ENCODE results near the gene GVQW3.
"Not testable (repeated sequence)": the region's sequence is repeated elsewhere in the genome, so short reads cannot be mapped to it uniquely, and the experiment has no call there.

GVQW3 gene

DNA sequence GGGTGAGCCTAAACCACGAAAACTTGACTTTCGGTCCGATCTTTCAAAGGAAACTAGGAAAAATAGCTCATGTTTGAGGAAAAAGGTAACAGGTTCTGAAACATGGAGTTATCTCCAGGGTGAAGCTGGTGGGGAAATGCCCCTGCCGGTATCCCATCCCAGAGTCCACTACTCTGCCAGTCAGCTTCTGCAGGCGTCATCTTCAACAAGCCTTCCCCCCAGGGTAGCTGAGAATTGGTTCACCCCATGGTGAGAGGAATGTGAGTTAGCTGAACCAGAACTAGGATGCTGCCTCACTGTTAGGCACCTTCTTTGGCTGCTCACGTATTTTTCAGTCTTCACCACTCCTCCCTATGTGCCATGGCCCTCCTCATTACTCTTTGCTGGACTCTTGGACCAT lies 1.1 kb downstream of the GVQW3 start:
- in situ Hi-C loops (cut with MboI; ENCODE audit: low sequenced_read_pairs), result no loop called here

DNA sequence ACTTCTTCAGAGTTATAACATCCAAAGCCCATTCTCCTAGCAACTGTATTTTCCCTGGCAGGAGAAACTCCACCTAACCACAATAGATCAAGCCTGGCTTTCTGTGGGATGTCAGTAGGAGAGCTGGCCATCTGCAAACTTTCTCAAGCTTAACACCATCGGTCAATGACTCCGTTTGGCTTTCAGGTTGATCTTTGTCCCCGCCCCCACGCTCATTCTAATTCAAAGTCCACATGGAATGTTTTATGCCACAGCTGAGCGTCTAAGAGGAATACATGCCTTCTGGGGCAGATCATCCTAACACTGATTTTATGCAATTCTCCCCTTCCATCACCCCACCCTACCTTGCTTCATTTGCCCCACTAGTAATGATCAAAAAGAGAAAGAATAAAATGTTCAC lies 4.8 kb downstream of the GVQW3 start:
- in situ Hi-C loops (cut with MboI; ENCODE audit: low sequenced_read_pairs), result no loop called here

DNA sequence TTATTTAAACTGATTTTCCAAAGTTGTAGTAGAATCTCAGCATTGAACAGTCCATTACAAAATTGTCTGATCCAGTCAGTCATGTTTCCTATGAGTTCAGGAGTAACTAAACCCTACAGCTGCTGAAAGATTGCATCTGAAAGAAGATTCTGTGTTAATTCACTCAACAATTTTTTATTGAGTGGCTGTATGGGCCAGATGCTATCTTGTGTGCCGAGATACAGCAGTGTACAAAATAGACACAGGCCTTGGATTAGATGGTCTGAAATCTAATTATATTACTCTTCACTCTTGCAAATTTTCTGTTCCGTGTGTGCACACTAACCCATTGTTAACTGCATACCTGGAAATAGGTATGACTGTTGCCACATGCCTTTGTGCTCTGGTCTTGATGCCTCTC lies 7.3 kb downstream of the GVQW3 start:
- in situ Hi-C loops (cut with MboI; ENCODE audit: low sequenced_read_pairs), result no loop called here

DNA sequence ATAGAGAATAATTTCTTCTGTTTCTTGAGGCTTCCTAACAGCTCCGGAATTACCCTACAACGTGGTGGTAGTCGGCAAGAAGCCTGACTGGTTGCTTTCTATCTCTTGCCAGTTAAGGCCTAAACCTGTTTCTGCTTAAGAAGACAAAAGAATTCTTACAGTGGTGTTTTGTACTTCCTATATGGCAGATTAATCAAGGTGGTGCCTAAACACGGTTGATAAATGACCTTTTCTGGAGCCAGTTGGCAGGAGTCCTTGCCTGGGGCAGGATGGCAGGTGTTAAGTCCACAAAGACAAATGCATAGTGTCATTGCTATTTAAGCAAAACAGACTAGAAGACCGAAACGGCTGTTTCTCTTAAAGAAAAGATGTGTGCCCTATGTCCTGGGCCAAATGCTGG lies 9.9 kb downstream of the GVQW3 start:
- in situ Hi-C loops (cut with MboI; ENCODE audit: low sequenced_read_pairs), result no loop called here

DNA sequence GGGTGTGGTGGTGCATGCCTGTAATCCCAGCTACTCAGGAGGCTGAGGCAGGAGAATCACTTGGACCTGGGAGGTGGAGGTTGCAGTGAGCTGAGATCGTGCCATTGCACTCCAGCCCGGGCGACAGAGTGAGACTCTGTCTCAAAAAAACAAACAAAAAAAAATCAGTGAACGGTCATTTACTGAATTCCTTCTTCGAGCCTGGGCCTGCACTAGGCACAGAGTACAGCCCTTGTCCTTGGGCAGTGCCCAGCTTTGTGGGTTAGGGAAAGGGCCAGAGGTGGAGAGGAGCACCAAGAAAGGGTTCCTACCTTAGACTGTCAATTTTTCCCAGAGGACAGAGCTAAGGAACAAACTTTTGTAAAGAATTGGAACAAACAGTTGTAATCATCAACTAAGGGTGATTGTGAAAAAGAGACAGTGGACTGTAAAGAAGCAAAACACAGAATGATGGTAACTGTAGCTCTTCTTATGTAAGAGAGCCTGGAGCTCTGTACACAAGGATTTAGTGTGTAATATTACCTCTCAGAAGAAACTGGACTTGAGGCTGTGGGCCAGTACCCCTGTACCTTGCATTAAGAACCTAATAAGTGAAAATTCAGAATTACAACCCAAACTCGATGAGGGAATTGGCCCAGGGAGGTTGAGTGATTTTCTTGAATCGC lies 10.8 kb downstream of the GVQW3 start:
- in situ Hi-C loops (cut with MboI; ENCODE audit: low sequenced_read_pairs), result no loop called here

DNA sequence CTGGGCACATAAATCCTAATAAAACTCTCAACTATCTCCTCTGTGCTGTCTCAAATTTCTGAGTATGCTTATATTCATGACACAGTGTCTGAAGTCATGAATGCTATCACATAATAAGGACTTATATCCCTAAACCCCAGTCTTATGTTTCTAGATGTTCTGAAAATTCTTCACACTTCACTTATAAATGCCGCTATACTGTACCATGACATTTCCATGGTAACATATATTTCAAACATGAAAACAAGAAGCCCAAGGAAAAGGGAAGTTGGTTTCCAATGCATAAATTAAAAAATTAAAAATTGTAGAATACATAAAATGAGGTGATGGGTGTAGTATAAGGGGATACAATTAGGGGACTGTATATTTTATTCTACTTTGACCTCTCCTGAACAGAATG lies 11.7 kb downstream of the GVQW3 start:
- in situ Hi-C loops (cut with MboI; ENCODE audit: low sequenced_read_pairs), result no loop called here

DNA sequence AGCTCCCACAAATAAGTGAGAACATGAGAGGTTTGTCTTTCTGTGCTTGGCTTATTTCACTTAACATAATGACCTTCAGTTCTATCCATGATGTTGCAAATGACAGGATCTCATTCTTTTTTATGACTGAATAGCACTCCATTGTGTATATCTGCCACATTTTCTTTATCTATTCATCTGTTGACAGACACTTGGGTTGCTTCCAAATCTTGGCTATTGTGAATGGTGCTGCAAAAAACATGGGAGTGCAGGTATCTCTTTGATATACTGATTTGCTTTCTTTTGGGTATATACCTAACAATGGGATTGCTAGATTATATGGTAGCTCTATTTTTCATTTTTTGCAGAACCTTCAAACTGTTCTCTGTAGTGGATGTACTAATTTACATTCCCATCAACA lies 13.3 kb downstream of the GVQW3 start:
- in situ Hi-C loops (cut with MboI; ENCODE audit: low sequenced_read_pairs), result no loop called here

DNA sequence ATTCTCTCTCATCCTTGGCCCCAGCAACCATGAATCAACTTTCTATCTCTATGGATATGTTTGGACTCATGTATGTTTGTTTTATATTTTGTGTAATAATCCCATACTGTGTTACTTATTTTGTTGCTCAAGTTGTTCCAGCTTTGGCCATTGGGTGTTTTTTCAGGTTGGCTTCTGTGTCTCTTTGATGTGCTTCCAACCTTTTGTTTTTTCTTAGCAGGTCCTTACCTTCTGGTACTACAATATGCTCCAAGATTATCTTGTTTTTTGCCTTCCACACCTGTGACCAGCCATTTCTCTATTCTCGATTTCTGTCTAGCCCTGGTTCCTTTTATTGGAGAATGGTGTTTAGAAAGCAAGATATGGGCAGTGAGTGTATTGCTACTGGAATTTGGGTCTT lies 14.2 kb downstream of the GVQW3 start:
- in situ Hi-C loops (cut with MboI; ENCODE audit: low sequenced_read_pairs), result no loop called here

DNA sequence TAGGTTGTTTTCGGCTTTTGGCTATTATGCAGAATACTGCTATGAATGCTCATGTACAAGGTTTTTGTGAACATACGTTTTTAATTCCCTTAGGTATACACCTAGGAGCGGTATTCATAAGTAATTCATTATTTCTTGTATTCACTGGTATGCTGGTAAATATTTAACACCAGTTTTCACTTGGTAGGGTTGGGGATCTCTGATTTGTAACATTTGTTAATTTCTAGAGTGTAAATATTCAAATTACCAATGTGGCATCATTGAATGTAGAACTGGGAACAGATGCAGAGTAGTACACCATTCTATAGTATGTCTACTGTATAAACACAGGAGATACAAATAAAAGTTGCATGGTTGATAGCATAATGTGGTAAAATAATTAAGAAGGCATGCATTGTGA lies 16.3 kb downstream of the GVQW3 start:
- in situ Hi-C loops (cut with MboI; ENCODE audit: low sequenced_read_pairs), result no loop called here

DNA sequence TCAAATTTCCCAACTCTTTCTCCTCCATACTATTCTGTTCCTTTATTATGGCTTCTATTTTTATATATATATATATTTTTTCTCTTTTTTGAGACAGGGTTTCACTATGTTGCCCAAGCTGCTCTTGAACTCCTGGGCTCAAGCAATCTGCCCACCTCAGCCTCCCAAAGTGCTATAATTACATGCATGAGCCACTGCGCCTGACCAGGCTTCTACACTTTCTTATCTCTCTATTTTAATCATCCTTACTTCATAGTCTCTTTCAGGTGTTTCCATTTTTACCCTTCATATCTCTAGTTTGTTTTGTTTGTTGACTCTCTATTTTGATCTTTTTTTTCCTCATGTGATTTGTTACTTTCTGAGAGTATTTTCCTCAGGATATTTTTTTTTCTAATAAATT lies 19.8 kb downstream of the GVQW3 start:
- in situ Hi-C loops (cut with MboI; ENCODE audit: low sequenced_read_pairs), result no loop called here

DNA sequence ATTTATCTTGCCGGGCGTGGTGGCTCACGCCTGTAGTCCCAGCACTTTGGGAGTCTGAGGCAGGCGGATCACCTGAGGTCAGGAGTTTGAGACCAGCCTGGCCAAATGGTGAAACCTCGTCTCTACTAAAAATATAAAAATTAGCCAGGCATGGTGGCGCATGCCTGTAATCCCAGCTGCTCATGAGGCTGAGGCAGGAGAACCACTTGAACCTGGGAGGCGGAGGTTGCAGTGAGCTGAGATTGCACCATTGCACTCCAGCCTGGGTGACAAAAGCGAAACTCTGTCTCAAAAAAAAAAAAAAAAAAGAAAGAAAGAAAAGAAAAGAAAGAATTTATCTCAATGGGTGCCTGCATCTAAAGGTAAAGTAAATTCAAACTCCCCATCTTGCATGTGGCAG lies 20.4 kb downstream of the GVQW3 start:
- in situ Hi-C loops (cut with MboI; ENCODE audit: low sequenced_read_pairs), result not testable (repeated sequence)

DNA sequence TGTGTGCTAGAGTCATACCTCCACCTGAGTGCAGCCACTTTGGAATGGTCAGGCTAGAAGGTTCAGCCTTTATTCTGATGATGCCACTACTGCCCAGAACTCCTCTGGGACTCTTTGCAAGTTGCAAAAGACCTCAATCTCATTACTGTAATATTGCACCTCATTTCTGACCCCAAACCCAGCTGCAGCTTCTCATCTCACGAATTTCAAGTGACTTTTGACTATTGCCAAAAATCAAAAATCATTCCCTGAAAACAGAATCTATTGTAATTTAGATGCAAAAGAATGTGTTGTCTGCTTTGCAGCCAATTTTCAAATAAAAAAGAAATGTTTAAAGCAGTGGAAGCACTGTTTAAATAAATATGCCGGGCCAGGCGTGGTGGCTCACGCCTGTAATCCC lies 25.2 kb downstream of the GVQW3 start:
- in situ Hi-C loops (cut with MboI; ENCODE audit: low sequenced_read_pairs), result no loop called here

DNA sequence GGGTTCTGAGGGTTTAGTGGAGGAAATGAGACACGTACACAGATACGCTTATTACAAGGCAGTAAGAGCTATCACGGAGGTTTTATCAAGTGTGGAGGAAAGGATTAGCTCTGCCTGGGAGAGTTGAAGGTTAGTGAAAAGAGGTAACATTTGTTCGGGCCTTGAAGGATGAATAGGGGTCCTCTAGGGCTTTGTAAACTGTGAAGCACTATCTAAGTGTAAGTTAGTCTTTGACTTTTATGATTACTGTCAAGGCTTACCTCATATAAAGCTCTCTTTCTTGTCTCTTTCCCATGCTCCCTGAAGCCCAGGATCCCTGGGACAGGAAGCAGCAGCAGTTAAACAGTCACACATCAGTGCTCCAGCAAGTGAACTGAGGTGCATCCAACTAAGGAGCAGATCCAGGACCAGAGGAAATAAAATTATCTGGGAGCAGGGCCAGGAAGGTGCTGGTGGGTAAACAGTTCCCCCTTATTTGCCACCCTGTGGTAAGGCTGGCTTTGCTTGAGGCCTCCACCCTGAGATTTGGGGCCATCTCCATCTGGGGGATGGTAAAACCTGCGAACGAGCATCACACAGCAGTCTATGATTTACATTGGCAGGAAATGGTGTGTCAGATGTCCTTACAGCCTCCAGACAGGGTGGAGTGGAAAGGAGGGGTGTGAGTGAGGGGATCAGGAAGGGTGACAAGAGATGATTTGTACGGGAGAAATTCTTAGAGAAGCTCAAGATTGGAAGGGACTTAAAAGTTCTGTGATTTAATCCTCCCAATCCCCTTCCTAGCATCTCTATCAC lies 27.2 kb downstream of the GVQW3 start:
- in situ Hi-C loops (cut with MboI; ENCODE audit: low sequenced_read_pairs), result no loop called here

DNA sequence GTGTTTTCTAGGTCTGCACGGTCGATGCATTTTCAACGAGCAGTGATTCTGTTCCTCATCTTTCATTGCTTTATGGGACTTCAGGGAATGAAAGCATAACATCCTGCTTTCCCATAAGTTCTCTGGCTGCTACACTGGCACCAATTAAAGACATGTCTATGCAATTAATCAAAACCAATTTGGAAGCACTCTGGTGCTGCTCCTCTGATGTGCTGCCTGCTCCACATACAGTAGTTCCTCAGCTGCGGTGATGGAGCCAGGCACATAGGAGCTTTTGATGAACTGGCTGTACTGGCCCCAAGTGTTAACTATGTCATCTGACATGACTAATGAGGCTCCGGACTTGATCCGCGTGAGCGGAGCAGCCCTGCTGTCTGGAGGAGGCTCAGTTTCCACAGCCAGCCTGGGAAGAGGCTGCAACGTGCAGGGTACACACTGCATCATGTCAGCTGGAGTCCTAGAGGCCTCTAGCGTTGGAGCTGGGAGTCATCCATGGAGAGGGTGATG lies 29.8 kb downstream of the GVQW3 start:
- in situ Hi-C loops (cut with MboI; ENCODE audit: low sequenced_read_pairs), result no loop called here

DNA sequence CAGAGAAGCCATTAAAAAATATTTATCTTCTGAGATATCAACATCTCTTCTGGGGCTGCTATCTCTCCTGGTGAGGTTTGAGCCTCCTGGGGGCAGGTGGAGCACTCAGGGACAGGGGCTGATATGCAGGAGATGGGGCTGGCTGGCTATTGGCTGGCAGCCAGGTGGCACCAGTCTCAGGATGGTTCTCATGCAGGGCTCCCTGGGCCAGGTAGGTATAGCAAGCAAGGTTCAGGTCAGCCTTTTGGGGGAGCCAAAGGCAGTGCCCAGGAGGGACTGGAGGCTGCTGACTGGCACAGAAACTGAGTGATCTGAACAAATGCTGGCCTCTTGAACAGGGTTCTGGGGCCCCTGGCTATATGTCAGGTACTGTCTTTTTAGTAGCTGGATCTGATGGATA lies 34.0 kb downstream of the GVQW3 start:
- in situ Hi-C loops (cut with MboI; ENCODE audit: low sequenced_read_pairs), result no loop called here

DNA sequence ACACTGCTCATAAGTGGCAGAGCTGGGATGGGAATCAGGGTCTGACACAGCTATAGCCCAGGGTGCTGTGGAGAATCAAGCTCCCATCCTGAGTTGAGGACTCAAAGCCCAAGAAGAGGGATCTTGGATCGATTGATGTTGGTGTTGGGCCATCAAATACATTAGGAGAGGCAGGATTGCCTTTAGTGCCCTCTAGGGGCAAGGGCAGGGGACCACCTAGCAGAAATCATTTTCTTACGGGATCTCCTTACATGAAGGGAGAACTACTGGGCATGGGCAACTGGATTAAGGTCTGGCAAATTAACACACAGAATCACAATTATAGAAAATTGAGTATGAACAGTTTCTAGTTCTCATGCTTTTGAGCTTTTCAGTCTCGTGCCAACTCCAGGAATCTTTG lies 38.8 kb downstream of the GVQW3 start:
- in situ Hi-C loops (cut with MboI; ENCODE audit: low sequenced_read_pairs), result no loop called here

DNA sequence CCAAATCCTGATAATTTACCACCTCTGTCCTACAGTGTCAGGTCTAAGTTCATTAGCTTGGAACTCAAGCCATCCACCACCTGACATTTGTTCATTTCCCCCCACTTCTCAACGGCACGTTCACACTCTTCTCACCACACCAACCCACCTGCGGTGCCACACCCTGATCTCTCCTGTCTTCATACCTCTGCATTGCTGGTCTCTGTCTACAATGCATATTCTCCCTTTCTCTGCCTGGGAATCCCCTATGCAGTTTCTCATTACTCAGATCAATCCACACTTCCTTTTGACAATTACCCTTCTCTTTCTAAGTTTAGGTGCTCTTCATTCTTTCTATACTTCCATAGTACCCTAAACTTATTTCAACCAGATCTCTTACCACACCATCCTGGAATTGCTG lies 43.3 kb downstream of the GVQW3 start:
- in situ Hi-C loops (cut with MboI; ENCODE audit: low sequenced_read_pairs), result no loop called here

DNA sequence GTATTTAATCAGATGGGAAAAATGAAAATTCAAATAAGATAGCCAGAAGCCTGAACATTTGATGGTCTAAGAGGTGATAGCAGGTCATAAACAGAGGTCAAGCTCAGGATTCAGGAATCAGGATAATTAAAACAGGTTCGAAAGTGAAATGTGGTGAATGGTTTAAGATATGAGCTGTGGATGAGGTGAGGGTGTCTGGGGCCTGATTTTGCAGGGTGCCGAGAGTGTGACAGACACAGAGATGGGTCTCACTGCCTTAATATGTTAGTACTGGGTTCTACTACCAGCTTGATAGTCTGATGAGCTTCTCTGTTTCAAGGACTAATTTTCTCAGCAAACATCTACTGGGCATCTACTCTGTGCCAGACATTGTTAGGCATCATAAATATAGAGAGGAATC lies 43.8 kb downstream of the GVQW3 start:
- in situ Hi-C loops (cut with MboI; ENCODE audit: low sequenced_read_pairs), result no loop called here

DNA sequence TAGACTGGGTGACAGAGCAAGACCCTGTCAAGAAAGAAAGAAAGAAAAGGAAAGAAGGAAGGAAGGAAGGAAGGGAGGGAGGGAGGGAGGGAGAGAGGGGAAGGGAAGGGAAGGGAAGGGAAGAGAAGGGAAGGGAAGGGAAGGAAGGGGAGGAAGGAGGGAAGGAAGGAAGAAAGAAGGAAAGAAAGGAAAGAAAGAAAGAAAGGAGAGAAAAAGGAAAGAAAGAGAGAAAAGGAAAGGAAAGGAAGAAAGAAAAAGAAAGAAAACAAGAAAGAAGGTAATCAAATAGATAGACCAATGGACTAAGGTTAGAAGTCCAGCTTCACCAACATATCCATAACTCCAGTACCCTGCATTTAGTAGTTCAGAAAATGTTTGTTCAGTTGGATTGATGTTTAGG lies 45.5 kb downstream of the GVQW3 start:
- in situ Hi-C loops (cut with MboI; ENCODE audit: low sequenced_read_pairs), result no loop called here

DNA sequence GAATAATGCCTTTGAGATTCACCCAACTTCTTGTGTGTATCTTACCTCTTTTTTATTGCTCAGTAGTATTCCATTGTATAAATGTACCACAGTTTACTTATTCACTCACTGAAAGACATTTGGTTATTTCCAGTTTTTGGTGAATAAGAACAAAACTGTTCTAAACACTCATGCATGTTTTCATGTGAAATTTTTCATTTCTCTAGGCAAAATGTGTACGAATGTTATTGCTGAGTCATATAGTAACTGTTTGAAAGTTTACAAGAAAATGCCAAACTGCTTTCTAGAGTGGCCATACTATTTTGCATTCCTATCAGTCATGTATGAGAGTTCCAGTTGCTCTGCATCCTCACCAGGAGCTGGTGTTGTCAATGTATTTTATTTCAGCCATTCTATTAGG lies 54.9 kb downstream of the GVQW3 start:
- in situ Hi-C loops (cut with MboI; ENCODE audit: low sequenced_read_pairs), result no loop called here

DNA sequence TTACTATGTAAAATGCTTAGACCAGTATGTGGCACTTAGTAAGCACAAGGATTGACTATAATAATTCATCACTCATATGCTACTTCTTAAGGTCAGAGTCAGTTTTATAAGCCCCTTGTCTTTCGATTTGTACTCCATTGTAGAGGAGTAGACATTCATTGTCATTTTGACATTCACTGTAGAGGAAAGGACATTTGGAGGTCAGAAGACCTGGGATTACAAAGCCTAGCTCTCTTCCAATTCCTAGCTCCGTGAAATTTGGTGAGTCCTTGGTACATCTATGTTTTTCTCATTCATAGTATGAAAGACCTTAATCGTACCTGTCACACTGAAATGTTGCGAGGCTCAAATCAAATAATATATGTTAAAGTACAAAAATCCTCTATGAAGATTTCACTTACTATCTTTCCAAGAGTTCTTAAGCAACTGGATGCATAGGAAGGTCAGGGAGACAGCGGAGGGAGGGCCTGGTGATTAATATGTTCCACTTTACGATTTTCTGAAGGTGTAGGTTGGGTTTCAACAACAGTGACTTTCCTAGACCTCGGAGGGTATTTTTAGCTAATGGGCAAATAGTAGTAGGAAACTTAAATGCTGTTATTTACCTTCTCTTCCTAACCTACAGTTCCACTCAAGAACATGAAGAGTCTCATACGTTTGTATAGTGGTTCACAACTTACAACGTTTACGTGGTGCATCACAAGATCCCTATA lies 62.3 kb downstream of the GVQW3 start:
- in situ Hi-C loops (cut with MboI; ENCODE audit: low sequenced_read_pairs), result no loop called here

DNA sequence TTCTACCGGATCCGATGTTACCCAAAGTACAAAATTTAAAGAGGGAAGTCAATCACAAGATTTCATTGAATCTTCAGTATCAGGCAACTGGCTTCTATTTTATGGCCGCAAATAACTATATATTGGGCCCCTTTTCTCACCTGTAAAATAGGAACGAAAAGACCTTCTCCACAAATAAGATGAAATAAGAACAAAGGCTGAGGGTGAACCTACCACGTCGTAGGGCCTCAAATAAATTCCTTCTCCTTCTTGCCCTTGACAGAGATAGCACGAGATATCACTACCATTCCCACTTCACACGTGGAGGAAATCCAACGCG lies 62.9 kb downstream of the GVQW3 start:
- in situ Hi-C loops (cut with MboI; ENCODE audit: low sequenced_read_pairs), result no loop called here

All from hTERT RPE-1 (cell line).